ENCODE measurements around the gene EMILIN1. TPM values are rescaled to one million over a fixed set of nuclear protein-coding genes. Genes with fewer than 3 reads are reported as not detected.

The EMILIN1 gene
- total RNA-seq, 8 experiments from 2014 or later, result 1.4 to 24.6 (median 12.1) TPM

- no peak for ATAC-seq (replicated peaks in 6 of 8)
- in situ Hi-C loops (cut with MboI; ENCODE audit: low pct_unique_long_range_greater_than_20kb in 2 of 9, low sequenced_read_pairs in 9 of 9, unreplicated experiment in 9 of 9), result loop anchor here in 3 of 9 experiments (10.0 to 25.0 kb wide), 3 partner anchors 111 to 131 kb away; partner anchors contain the start of genes ATRAID (in 1 of the 3), CAD (in 1 of the 3), MAPRE3 (in 1 of the 3) and SLC5A6 (in 1 of the 3)
- H3K4me1 ChIP-seq (replicated peaks in 1 of 2), result peaks cover 2 to 4% of the 10 kb centered on the region in 2 donors
- H3K4me3 ChIP-seq, result no peak overlapping the region
- no peak overlapping the region for H3K27ac ChIP-seq
- 40 to 100% (median 71%) methylated on average over 1 to 4 of the region's 6 CpGs; no CpG with 5 or more reads in 1 of the 10 experiments for WGBS, 10 experiments
Measured at GRCh38 chr2:27093430-27094352, 15.3 kb downstream of the EMILIN1 start.

- 82 to 100% (median 92%) methylated on average over 2 to 22 of the region's 24 CpGs; no CpG with 5 or more reads in 4 of the 10 experiments for WGBS, 10 experiments
- ATAC-seq (replicated peaks in 6 of 8), result no peak
Measured at GRCh38 chr2:27094353-27094984, 16.1 kb downstream of the EMILIN1 start.

GRCh38 chr2:27095427-27095744 lies 17.0 kb downstream of the EMILIN1 start:
- 83 to 92% (median 85%) methylated on average over 1 to 2 of the region's 2 CpGs; no CpG with 5 or more reads in 6 of the 10 experiments for WGBS, 10 experiments
- in situ Hi-C loops (cut with MboI; ENCODE audit: low pct_unique_long_range_greater_than_20kb in 2 of 9, low sequenced_read_pairs in 9 of 9, unreplicated experiment in 9 of 9), result loop anchor here in 3 of 9 experiments (10.0 to 25.0 kb wide), 3 partner anchors 109 to 133 kb away; partner anchors contain the start of genes ATRAID (in 1 of the 3), CAD (in 1 of the 3), MAPRE3 (in 1 of the 3) and SLC5A6 (in 1 of the 3)
- no peak overlapping the region for H3K27ac ChIP-seq
- ATAC-seq (replicated peaks in 6 of 8), result no peak
- H3K4me1 ChIP-seq (replicated peaks in 1 of 2), result peaks cover 2 to 4% of the 10 kb centered on the region in 2 donors
- no peak overlapping the region for H3K4me3 ChIP-seq

More at GRCh38 chr2:27094353-27094984, 16.1 kb downstream of the EMILIN1 start:
- in situ Hi-C loops (cut with MboI; ENCODE audit: low pct_unique_long_range_greater_than_20kb in 2 of 9, low sequenced_read_pairs in 9 of 9, unreplicated experiment in 9 of 9), result loop anchor here in 3 of 9 experiments (10.0 to 25.0 kb wide), 3 partner anchors 110 to 132 kb away; partner anchors contain the start of genes ATRAID (in 1 of the 3), CAD (in 1 of the 3), MAPRE3 (in 1 of the 3) and SLC5A6 (in 1 of the 3)
- no peak overlapping the region for H3K4me3 ChIP-seq
- peaks cover 2 to 4% of the 10 kb centered on the region in 2 donors for H3K4me1 ChIP-seq (replicated peaks in 1 of 2)
- no peak overlapping the region for H3K27ac ChIP-seq

GRCh38 chr2:27095745-27096651 lies 17.6 kb downstream of the EMILIN1 start:
- peak; percentile 88 to 95 (median 90) for ATAC-seq (replicated peaks in 6 of 8)
- Histone ChIP-seq H3K4me1 (replicated peaks in 1 of 2) (peaks cover 2 to 4% of the 10 kb centered on the region in 2 donors), H3K4me3 (peak overlapping the region; percentile 8 to 20 (median 18)), H3K27ac (no peak overlapping the region)
- in situ Hi-C loops (cut with MboI; ENCODE audit: low pct_unique_long_range_greater_than_20kb in 2 of 9, low sequenced_read_pairs in 9 of 9, unreplicated experiment in 9 of 9), result loop anchor here in 3 of 9 experiments (10.0 to 25.0 kb wide), 3 partner anchors 109 to 134 kb away; partner anchors contain the start of genes ATRAID (in 1 of the 3), CAD (in 1 of the 3), MAPRE3 (in 1 of the 3) and SLC5A6 (in 1 of the 3)
- WGBS, 10 experiments, result 10 to 100% (median 53%) methylated on average over 1 to 12 of the region's 18 CpGs; no CpG with 5 or more reads in 4 of the 10 experiments

- no peak overlapping the region for H3K4me3 ChIP-seq
- WGBS, 10 experiments, result 41 to 76% (median 71%) methylated on average over 1 to 3 of the region's 3 CpGs; no CpG with 5 or more reads in 5 of the 10 experiments
- no peak for ATAC-seq (replicated peaks in 6 of 8)
- H3K27ac ChIP-seq, result no peak overlapping the region
- in situ Hi-C loops (cut with MboI; ENCODE audit: low pct_unique_long_range_greater_than_20kb in 2 of 9, low sequenced_read_pairs in 9 of 9, unreplicated experiment in 9 of 9), result loop anchor here in 3 of 9 experiments (10.0 to 25.0 kb wide), 3 partner anchors 108 to 135 kb away; partner anchors contain the start of genes ATRAID (in 1 of the 3), CAD (in 1 of the 3), MAPRE3 (in 1 of the 3) and SLC5A6 (in 1 of the 3)
- H3K4me1 ChIP-seq (replicated peaks in 1 of 2), result peaks cover 2 to 4% of the 10 kb centered on the region in 2 donors
Measured at GRCh38 chr2:27096748-27097297, 18.4 kb downstream of the EMILIN1 start.

- WGBS, 10 experiments, result 49 to 100% (median 93%) methylated on average over 1 to 3 of the region's 14 CpGs; no CpG with 5 or more reads in 6 of the 10 experiments
- in situ Hi-C loops (cut with MboI; ENCODE audit: low pct_unique_long_range_greater_than_20kb in 2 of 9, low sequenced_read_pairs in 9 of 9, unreplicated experiment in 9 of 9), result loop anchor here in 3 of 9 experiments (10.0 to 25.0 kb wide), 3 partner anchors 107 to 135 kb away; partner anchors contain the start of genes ATRAID (in 1 of the 3), CAD (in 1 of the 3), MAPRE3 (in 1 of the 3) and SLC5A6 (in 1 of the 3)
- peaks cover 2 to 4% of the 10 kb centered on the region in 2 donors for H3K4me1 ChIP-seq (replicated peaks in 1 of 2)
- no peak overlapping the region for H3K4me3 ChIP-seq
- ATAC-seq (replicated peaks in 6 of 8), result no peak
- no peak overlapping the region for H3K27ac ChIP-seq
Measured at GRCh38 chr2:27097341-27097740, 18.9 kb downstream of the EMILIN1 start.

GRCh38 chr2:27099334-27099955 lies 21.0 kb downstream of the EMILIN1 start:
- ATAC-seq (replicated peaks in 6 of 8), result no peak
- peaks cover 2 to 4% of the 10 kb centered on the region in 2 donors for H3K4me1 ChIP-seq (replicated peaks in 1 of 2)
- WGBS, 10 experiments, result 77 to 100% (median 96%) methylated on average over 1 to 5 of the region's 19 CpGs; no CpG with 5 or more reads in 7 of the 10 experiments
- in situ Hi-C loops (cut with MboI; ENCODE audit: low pct_unique_long_range_greater_than_20kb in 2 of 9, low sequenced_read_pairs in 9 of 9, unreplicated experiment in 9 of 9), result loop anchor here in 3 of 9 experiments (10.0 to 25.0 kb wide), 3 partner anchors 105 to 137 kb away; partner anchors contain the start of genes ATRAID (in 1 of the 3), CAD (in 1 of the 3), MAPRE3 (in 1 of the 3) and SLC5A6 (in 1 of the 3)
- H3K4me3 ChIP-seq, result no peak overlapping the region
- no peak overlapping the region for H3K27ac ChIP-seq

- peaks cover 2 to 4% of the 10 kb centered on the region in 2 donors for H3K4me1 ChIP-seq (replicated peaks in 1 of 2)
- no peak overlapping the region for H3K4me3 ChIP-seq
- H3K27ac ChIP-seq, result no peak overlapping the region
- in situ Hi-C loops (cut with MboI; ENCODE audit: low pct_unique_long_range_greater_than_20kb in 2 of 9, low sequenced_read_pairs in 9 of 9, unreplicated experiment in 9 of 9), result loop anchor here in 3 of 9 experiments (25.0 kb wide), 1 partner anchor 187 kb away; the partner anchor contains the start of genes DNAJC5G (in 3 of the 3) and TRIM54 (in 3 of the 3)
- no peak for ATAC-seq (replicated peaks in 6 of 8)
- 28 to 89% (median 72%) methylated on average over 1 to 3 of the region's 10 CpGs; no CpG with 5 or more reads in 6 of the 10 experiments for WGBS, 10 experiments
Measured at GRCh38 chr2:27100036-27100435, 21.6 kb downstream of the EMILIN1 start.

- in situ Hi-C loops (cut with MboI; ENCODE audit: low pct_unique_long_range_greater_than_20kb in 2 of 9, low sequenced_read_pairs in 9 of 9, unreplicated experiment in 9 of 9), result loop anchor here in 3 of 9 experiments (25.0 kb wide), 1 partner anchor 185 kb away; the partner anchor contains the start of genes DNAJC5G (in 3 of the 3) and TRIM54 (in 3 of the 3)
Measured at GRCh38 chr2:27102329-27102728, 23.9 kb downstream of the EMILIN1 start.

GRCh38 chr2:27105981-27106380 lies 27.6 kb downstream of the EMILIN1 start:
- Histone ChIP-seq H3K27ac (no peak overlapping the region), H3K4me1 (replicated peaks in 1 of 2) (no peaks in the 10 kb centered on the region), H3K4me3 (no peak overlapping the region)
- in situ Hi-C loops (cut with MboI; ENCODE audit: low pct_unique_long_range_greater_than_20kb in 2 of 9, low sequenced_read_pairs in 9 of 9, unreplicated experiment in 9 of 9), result loop anchor here in 3 of 9 experiments (25.0 kb wide), 1 partner anchor 181 kb away; the partner anchor contains the start of genes DNAJC5G (in 3 of the 3) and TRIM54 (in 3 of the 3)
- no peak for ATAC-seq (replicated peaks in 6 of 8)
- WGBS, 10 experiments, result 25 to 100% (median 67%) methylated on average over 1 to 3 of the region's 3 CpGs; no CpG with 5 or more reads in 3 of the 10 experiments

More at GRCh38 chr2:27102329-27102728, 23.9 kb downstream of the EMILIN1 start:
- Histone ChIP-seq H3K4me3 (no peak overlapping the region), H3K27ac (no peak overlapping the region), H3K4me1 (replicated peaks in 1 of 2) (no peaks in the 10 kb centered on the region)
- no CpG with 5 or more reads among the region's 5 CpGs for WGBS, 10 experiments
- ATAC-seq (replicated peaks in 6 of 8), result no peak

Data from motor neuron (in vitro differentiated cells).